Breast epithelium (tissue), 4 donors: ENCODE measurements around the gene CEP131. TPM values are rescaled to one million over a fixed set of nuclear protein-coding genes. Genes with fewer than 3 reads are reported as not detected.

ENCODE experiments used
- DNase-seq, 2 donors: peaks; one replicate each; pipeline ENCODE4 v3.0.0-alpha.2; 2019; ENCODE audit warnings: low spot score in 2 of 2
- H3K27ac ChIP-seq, 2 donors: fragments of 200-600 bp; sonication (generic) in 1 of 2; one replicate each; pipeline ENCODE4 v1.5.1; 2016 to 2019; ENCODE audit warnings: mild to moderate bottlenecking in 1 of 2
- H3K27me3 ChIP-seq, 2 donors: fragments of 200-600 bp; sonication (generic) in 1 of 2; one replicate each; pipeline versions ENCODE4 v1.5.1 to v1.6.0; 2017 to 2019; ENCODE audit warnings: control low read depth in 1 of 2, mild to moderate bottlenecking in 1 of 2
- H3K36me3 ChIP-seq: fragments of 200-600 bp; one replicate; pipeline ENCODE4 v1.5.1; 2019
- H3K4me1 ChIP-seq, 2 donors: fragments of 200-600 bp; sonication (generic); one replicate each; pipeline ENCODE4 v1.5.1; 2016 to 2019; ENCODE audit warnings: control low read depth in 1 of 2
- H3K4me3 ChIP-seq, 3 donors: fragments of 200-600 bp; sonication (generic); 1 replicate in 2 of 3; 2 replicates in 1 of 3; pipeline ENCODE4 v1.5.1; 2016 to 2019; ENCODE audit warnings: mild to moderate bottlenecking in 3 of 3, moderate library complexity in 2 of 3
- H3K9me3 ChIP-seq, 2 donors: fragments of 200-600 bp; sonication (generic) in 1 of 2; one replicate each; pipeline ENCODE4 v1.5.1; 2016 to 2019; ENCODE audit warnings: control low read depth in 1 of 2
- CTCF ChIP-seq, 3 donors: fragments of 450-650 bp; IDR thresholded peaks; one replicate each; pipeline ENCODE4 v1.5.1; 2016 to 2017; ENCODE audit warnings: antibody characterized with exemption in 3 of 3, mild to moderate bottlenecking in 3 of 3, moderate library complexity in 3 of 3
- POLR2A ChIP-seq: fragments of 450-650 bp; IDR thresholded peaks from one replicate; pipeline ENCODE4 v1.6.1; 2016; ENCODE audit warnings: antibody characterized with exemption, mild to moderate bottlenecking, moderate library complexity
- POLR2AphosphoS5 ChIP-seq, 3 donors: sonication (generic); formaldehyde crosslinking; IDR thresholded peaks; one replicate each; pipeline ENCODE4 v1.6.1; 2017; ENCODE audit warnings: antibody characterized with exemption in 3 of 3
- intact Hi-C: fragments of 100-400 bp; cut with DNase I; formaldehyde crosslinking; loops from one replicate; pipeline ENCODE4 v1.15.1; 2023; ENCODE audit warnings: low total_unique reads
- total RNA-seq, 3 donors: library from RNA; depleted of rRNA; stranded (reverse); fragments of >200 nt; gene quantifications; one replicate each; pipeline ENCODE4 v1.1.0, GENCODE V29; 2016

Gene CEP131
- total RNA-seq, 3 donors from 2014 or later: 6.9 to 12.8 (median 9.7) TPM

DNA sequence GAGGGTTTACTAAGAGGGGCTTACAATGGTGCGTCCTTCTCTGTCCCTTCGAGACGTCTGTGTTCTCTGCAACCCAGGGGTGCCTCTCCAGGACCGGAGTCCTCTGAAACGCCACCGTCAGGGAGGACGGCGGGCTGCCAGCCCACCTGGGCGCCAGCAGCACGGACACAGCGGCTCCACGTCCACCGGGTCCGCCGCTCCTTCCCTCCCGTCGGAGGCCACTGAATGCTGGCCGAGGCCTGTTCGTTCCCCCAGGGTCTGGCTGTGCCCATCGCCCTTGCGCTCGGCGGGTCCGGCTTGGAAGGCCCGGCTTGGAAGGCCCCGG, 15.7 kb upstream of the CEP131 start:
- TF ChIP-seq POLR2AphosphoS5 (IDR thresholded peaks at IDR 0.05) (no peak), CTCF (IDR thresholded peaks at IDR 0.05) (no peak), POLR2A (no peak)
- Histone ChIP-seq H3K27me3 (no peaks in the 10 kb centered on the region), H3K4me3 (peak overlapping the region; percentile 80 to 100 (median 97)), H3K27ac (peak overlapping the region; percentile 59 to 69), H3K36me3 (no peaks in the 10 kb centered on the region), H3K4me1 (peaks cover 0 to 15% of the 10 kb centered on the region in 2 donors), H3K9me3 (no peaks in the 10 kb centered on the region)
- DNase-seq: no peak
- intact Hi-C loops: loop anchor here (5.0 kb wide), 1 partner anchor 96 kb away; no protein-coding TSS in a partner anchor

DNA sequence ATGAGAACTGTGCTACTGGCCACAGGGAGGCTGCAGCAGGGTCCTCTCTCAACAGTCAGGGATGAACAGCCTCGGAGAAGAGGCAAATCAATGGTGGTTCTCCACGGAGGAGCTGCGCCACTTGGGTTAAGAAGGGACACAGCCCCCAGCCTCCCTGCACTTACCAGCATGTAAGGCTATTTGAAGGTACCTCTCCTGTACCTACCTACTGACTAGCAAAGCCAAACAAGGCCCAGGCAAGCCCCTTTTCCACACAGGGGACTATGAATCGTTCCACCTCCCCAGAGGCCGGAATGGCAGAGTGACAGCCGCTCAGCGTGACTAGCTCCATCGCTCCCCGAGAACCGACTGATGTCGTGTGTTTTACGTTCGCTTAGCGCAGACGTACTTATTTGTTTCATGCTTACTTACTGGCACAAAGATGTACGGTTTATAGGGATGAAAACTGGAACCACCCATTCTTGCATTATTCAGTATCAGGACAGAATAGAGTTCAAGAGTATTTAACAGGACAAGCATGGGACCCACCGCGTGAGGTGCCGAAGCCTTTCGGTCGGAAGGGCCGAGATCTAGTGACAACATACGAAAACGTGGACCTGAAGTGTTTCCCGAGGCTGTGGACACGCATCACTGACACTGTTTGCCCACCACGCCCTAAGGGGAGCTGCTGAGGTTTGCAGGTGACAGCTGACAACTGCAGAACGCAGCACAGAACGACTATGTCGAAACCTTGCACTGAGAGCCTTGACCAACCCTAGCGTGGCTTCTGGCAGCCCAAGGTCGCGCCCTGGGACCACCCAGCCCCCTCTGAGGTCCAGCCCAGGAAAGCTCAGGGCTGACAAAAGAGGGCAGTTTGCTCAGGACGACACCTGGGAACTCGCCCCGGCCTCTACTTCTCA, 15.1 kb upstream of the CEP131 start:
- peaks cover 0 to 15% of the 10 kb centered on the region in 2 donors for H3K4me1 ChIP-seq
- intact Hi-C loops: loop anchor here (5.0 kb wide), 1 partner anchor 96 kb away; no protein-coding TSS in a partner anchor
- no peaks in the 10 kb centered on the region for H3K27me3 ChIP-seq
- DNase-seq: no peak
- no peaks in the 10 kb centered on the region for H3K36me3 ChIP-seq
- peak overlapping the region in 1 of 2 donors; percentile 69 for H3K27ac ChIP-seq
- TF ChIP-seq POLR2AphosphoS5 (IDR thresholded peaks at IDR 0.05) (no peak), POLR2A (no peak), CTCF (IDR thresholded peaks at IDR 0.05) (no peak)
- H3K4me3 ChIP-seq: peak overlapping the region; percentile 80 to 100 (median 97)
- H3K9me3 ChIP-seq: no peaks in the 10 kb centered on the region

- peak overlapping the region in 1 of 3 donors; percentile 11 for H3K4me3 ChIP-seq
- no peak for TF ChIP-seq POLR2AphosphoS5 (IDR thresholded peaks at IDR 0.05)
- TF ChIP-seq POLR2A: no peak
- TF ChIP-seq CTCF (IDR thresholded peaks at IDR 0.05): no peak
- H3K4me1 ChIP-seq: peaks cover 0 to 15% of the 10 kb centered on the region in 2 donors
- no peaks in the 10 kb centered on the region for H3K27me3 ChIP-seq
- no peaks in the 10 kb centered on the region for H3K36me3 ChIP-seq
- intact Hi-C loops: loop anchor here (5.0 kb wide), 1 partner anchor 94 kb away; no protein-coding TSS in a partner anchor
- DNase-seq: no peak
- H3K27ac ChIP-seq: no peak overlapping the region
- H3K9me3 ChIP-seq: no peaks in the 10 kb centered on the region
These were observed 14.0 kb upstream of the CEP131 start for GRCh38 chr17:81236784-81237183.

DNA sequence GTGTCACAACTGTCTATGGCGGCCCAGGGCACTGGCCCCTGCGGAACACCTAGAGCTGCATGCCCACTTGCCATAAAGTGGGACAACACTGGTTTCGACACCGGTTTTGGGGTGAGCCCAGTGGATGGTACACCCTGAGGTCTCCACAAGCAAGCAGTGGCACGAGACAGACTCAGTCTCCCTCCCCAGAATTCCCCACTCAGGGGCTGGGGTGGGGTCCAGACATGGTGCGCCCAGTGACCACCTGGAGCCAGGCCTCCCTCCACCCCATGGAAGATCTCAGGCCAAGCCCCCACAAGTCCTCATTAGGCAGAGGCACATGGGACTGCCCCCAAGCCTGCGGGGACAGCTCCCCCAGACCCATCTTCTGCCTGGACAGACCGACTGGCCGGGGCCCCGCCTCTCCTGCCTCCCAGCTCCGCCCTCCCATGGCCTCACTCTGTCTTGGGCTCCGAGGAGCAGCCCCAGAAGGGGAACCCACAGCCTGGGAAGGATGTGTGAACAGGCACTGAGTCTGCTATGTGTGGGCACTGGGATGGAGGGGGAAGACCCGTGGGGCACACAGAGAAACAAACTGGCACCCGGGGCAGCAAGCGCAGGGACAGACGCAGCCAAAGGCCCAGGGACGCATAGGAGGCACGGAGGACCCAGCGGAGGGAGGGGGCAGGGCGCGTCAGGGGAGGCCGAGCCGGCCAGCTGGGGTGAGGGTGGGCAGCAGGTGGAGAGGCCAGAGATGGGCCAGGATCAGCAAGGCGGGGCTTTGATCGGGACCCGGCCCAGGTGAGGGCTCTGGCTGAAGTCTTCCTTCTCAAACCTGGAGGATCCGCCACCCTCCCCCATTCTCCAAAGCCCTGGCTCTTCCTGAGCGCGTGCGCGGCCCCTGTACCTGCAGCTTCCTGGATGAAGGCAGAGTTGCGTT, 13.3 kb upstream of the CEP131 start:
- intact Hi-C loops: loop anchor here (5.0 kb wide), 1 partner anchor 94 kb away; no protein-coding TSS in a partner anchor
- no peaks in the 10 kb centered on the region for H3K27me3 ChIP-seq

GRCh38 chr17:81234940-81235821, 12.4 kb upstream of the CEP131 start:
- DNase-seq: no peak
- H3K36me3 ChIP-seq: no peaks in the 10 kb centered on the region
- TF ChIP-seq POLR2A: no peak
- TF ChIP-seq CTCF (IDR thresholded peaks at IDR 0.05): no peak

More for the DNA sequence above, 13.3 kb upstream of the CEP131 start:
- H3K36me3 ChIP-seq: no peaks in the 10 kb centered on the region
- H3K27ac ChIP-seq: no peak overlapping the region
- H3K9me3 ChIP-seq: no peaks in the 10 kb centered on the region
- no peak for DNase-seq
- no peak for TF ChIP-seq POLR2A
- H3K4me3 ChIP-seq: no peak overlapping the region
- H3K4me1 ChIP-seq: peaks cover 0 to 15% of the 10 kb centered on the region in 2 donors

More at GRCh38 chr17:81234940-81235821, 12.4 kb upstream of the CEP131 start:
- Histone ChIP-seq H3K9me3 (no peaks in the 10 kb centered on the region), H3K4me1 (peaks cover 0 to 15% of the 10 kb centered on the region in 2 donors), H3K27ac (no peak overlapping the region), H3K4me3 (no peak overlapping the region), H3K27me3 (no peaks in the 10 kb centered on the region)
- intact Hi-C loops: loop anchor here (5.0 kb wide), 1 partner anchor 93 kb away; no protein-coding TSS in a partner anchor
